SKM-1 treated with dmso at 0.1 percent for 144 hours (cell line): ENCODE results near the gene SCN1B.

Experiments used
- DNase-seq: peaks from one replicate; lab custom pipeline; 2025; ENCODE audit not compliant: unreplicated experiment; lab: John Stamatoyannopoulos, UW

SCN1B gene

GRCh38 chr19:35051796-35052195, 21.5 kb downstream of the SCN1B start:
- no peak for DNase-seq

- DNase-seq: no peak
These were observed 22.4 kb downstream of the SCN1B start for GRCh38 chr19:35052599-35053190.

- DNase-seq: no peak
These were observed 23.5 kb downstream of the SCN1B start for GRCh38 chr19:35053667-35054293.

- no peak for DNase-seq
These were observed 24.4 kb downstream of the SCN1B start for GRCh38 chr19:35054626-35055025.

- no peak for DNase-seq
These were observed 25.5 kb downstream of the SCN1B start for GRCh38 chr19:35055715-35056179.

GRCh38 chr19:35056513-35057063, 26.3 kb downstream of the SCN1B start:
- no peak for DNase-seq

- no peak for DNase-seq
These were observed 28.1 kb downstream of the SCN1B start for GRCh38 chr19:35058370-35058769.

- DNase-seq: no peak
These were observed 28.9 kb downstream of the SCN1B start for GRCh38 chr19:35059006-35059798.

- no peak for DNase-seq
These were observed 29.5 kb downstream of the SCN1B start for GRCh38 chr19:35059799-35060091.

GRCh38 chr19:35060160-35060855, 30.0 kb downstream of the SCN1B start:
- no peak for DNase-seq

- no peak for DNase-seq
These were observed 31.5 kb downstream of the SCN1B start for GRCh38 chr19:35061583-35062373.

- no peak for DNase-seq
These were observed 32.7 kb downstream of the SCN1B start for GRCh38 chr19:35062942-35063341.

- no peak for DNase-seq
These were observed 33.9 kb downstream of the SCN1B start for GRCh38 chr19:35063940-35064818.

GRCh38 chr19:35065574-35065973, 35.3 kb downstream of the SCN1B start:
- no peak for DNase-seq

GRCh38 chr19:35066121-35066520, 35.9 kb downstream of the SCN1B start:
- DNase-seq: no peak

- peak; percentile 66 for DNase-seq
These were observed 36.7 kb downstream of the SCN1B start for GRCh38 chr19:35066691-35067563.

GRCh38 chr19:35068941-35069634, 38.8 kb downstream of the SCN1B start:
- DNase-seq: no peak

- DNase-seq: no peak
These were observed 39.4 kb downstream of the SCN1B start for GRCh38 chr19:35069696-35070095.
